HG02973 (cell line): ENCODE data around the gene THBS1.

Experiments used
- ATAC-seq: cut with Tn5 transposase; IDR thresholded peaks from one replicate; pipeline ENCODE4 v1.9.1; 2021; ENCODE audit warnings: moderate library complexity; ENCODE audit not compliant: unreplicated experiment

Gene THBS1

GRCh38 chr15:39627451-39628143 is 46.7 kb downstream of the THBS1 start:
- ATAC-seq, result no peak

- ATAC-seq, result no peak
Measured at GRCh38 chr15:39628144-39628508, 47.2 kb downstream of the THBS1 start.

- no peak for ATAC-seq
Measured at GRCh38 chr15:39628546-39629257, 47.8 kb downstream of the THBS1 start.

GRCh38 chr15:39629371-39629770 is 48.5 kb downstream of the THBS1 start:
- no peak for ATAC-seq

GRCh38 chr15:39629906-39630305 is 49.0 kb downstream of the THBS1 start:
- ATAC-seq, result no peak

GRCh38 chr15:39631357-39631756 is 50.5 kb downstream of the THBS1 start:
- ATAC-seq, result no peak

GRCh38 chr15:39638041-39638440 is 57.2 kb downstream of the THBS1 start:
- ATAC-seq, result no peak

GRCh38 chr15:39639037-39639436 is 58.2 kb downstream of the THBS1 start:
- no peak for ATAC-seq

GRCh38 chr15:39640665-39641064 is 59.8 kb downstream of the THBS1 start:
- ATAC-seq, result no peak

- ATAC-seq, result no peak
Measured at GRCh38 chr15:39641191-39641889, 60.5 kb downstream of the THBS1 start.

GRCh38 chr15:39642011-39642640 is 61.2 kb downstream of the THBS1 start:
- ATAC-seq, result no peak

GRCh38 chr15:39643727-39644126 is 62.8 kb downstream of the THBS1 start:
- no peak for ATAC-seq

- ATAC-seq, result no peak
Measured at GRCh38 chr15:39644136-39644535, 63.3 kb downstream of the THBS1 start.

- no peak for ATAC-seq
Measured at GRCh38 chr15:39645138-39645975, 64.5 kb downstream of the THBS1 start.

- ATAC-seq, result no peak
Measured at GRCh38 chr15:39645976-39646257, 65.0 kb downstream of the THBS1 start.

- ATAC-seq, result no peak
Measured at GRCh38 chr15:39646425-39646824, 65.5 kb downstream of the THBS1 start.
